H1 (cell line): Measurements from ENCODE around the gene MAP7.

Experiments used
- BACH1 ChIP-seq: IDR thresholded peaks from 2 replicates; pipeline ENCODE4 v1.6.1; 2012; ENCODE audit warnings: low read length, improper control_type of control experiment
- EZH2 ChIP-seq: fragments of 200-600 bp; sonication (generic); IDR thresholded peaks from 2 replicates; pipeline ENCODE4 v1.7.1; 2012; ENCODE audit warnings: low read depth, mild to moderate bottlenecking, moderate library complexity, low read length, inconsistent platforms; ENCODE audit not compliant: severe bottlenecking
- POLR2A ChIP-seq, 2 experiments: IDR thresholded peaks; 1 replicate in 1 of 2; 2 replicates in 1 of 2; pipeline ENCODE4 v1.6.1; 2011; ENCODE audit warnings: low read depth in 2 of 2, low read length in 2 of 2, mild to moderate bottlenecking in 2 of 2; ENCODE audit errors: control extremely low read depth in 1 of 2
- RFX5 ChIP-seq: IDR thresholded peaks from 2 replicates; pipeline ENCODE4 v1.6.1; 2011; ENCODE audit warnings: low read depth, low read length, improper control_type of control experiment, borderline replicate concordance
- SRF ChIP-seq: IDR thresholded peaks from 2 replicates; pipeline ENCODE4 v1.6.1; 2011; ENCODE audit warnings: mild to moderate bottlenecking, low read depth, low read length, moderate library complexity
- TF ChIP-seq, protein P1 (sequence below), 3 experiments: IDR thresholded peaks; 1 replicate in 2 of 3; 2 replicates in 1 of 3; pipeline versions ENCODE4 v1.5.1 to v1.6.1; 2011; ENCODE audit warnings: low read length in 3 of 3, mild to moderate bottlenecking in 3 of 3, inconsistent platforms in 2 of 3, low read depth in 1 of 3, moderate library complexity in 1 of 3; ENCODE audit not compliant: insufficient read depth in 1 of 3; ENCODE audit errors: control extremely low read depth in 1 of 3

DNA sequence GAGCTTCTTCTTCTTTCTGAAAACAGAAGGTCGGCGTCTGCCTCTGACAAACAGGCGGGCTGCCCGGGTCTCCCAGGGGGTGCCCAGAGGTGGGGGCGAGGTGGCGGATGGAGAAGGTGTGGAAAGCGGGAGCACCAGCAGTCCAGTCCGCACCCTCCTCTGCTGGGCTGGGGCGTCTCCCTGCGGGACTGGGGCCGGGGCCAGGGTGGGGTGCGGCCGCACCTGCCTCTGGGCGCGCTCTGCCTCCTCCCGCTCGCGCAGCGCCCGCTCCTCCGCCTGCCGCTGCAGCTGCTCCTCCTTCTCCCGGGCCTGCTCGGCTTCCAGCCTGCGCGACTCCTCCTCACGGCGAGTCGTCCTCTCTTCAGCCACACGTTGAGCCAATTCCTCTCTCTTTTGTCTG is 189.4 kb downstream of the MAP7 start:
- TF ChIP-seq EZH2 (no peak), RFX5 (no peak), BACH1 (no peak), POLR2A (IDR thresholded peaks at IDR 0.05; ENCODE audit: control extremely low read depth in 1 of 2, low read depth in 2 of 2, low read length in 2 of 2) (no peak), SRF (no peak)
- TF ChIP-seq, protein P1, sequence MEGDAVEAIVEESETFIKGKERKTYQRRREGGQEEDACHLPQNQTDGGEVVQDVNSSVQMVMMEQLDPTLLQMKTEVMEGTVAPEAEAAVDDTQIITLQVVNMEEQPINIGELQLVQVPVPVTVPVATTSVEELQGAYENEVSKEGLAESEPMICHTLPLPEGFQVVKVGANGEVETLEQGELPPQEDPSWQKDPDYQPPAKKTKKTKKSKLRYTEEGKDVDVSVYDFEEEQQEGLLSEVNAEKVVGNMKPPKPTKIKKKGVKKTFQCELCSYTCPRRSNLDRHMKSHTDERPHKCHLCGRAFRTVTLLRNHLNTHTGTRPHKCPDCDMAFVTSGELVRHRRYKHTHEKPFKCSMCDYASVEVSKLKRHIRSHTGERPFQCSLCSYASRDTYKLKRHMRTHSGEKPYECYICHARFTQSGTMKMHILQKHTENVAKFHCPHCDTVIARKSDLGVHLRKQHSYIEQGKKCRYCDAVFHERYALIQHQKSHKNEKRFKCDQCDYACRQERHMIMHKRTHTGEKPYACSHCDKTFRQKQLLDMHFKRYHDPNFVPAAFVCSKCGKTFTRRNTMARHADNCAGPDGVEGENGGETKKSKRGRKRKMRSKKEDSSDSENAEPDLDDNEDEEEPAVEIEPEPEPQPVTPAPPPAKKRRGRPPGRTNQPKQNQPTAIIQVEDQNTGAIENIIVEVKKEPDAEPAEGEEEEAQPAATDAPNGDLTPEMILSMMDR (IDR thresholded peaks at IDR 0.05; ENCODE audit: control extremely low read depth in 1 of 3, insufficient read depth in 1 of 3, low read depth in 1 of 3, low read length in 3 of 3): no peak
